SK-N-SH (cell line): ENCODE measurements around the gene DMRT2. TPM values are rescaled to one million over a fixed set of nuclear protein-coding genes. Genes with fewer than 3 reads are reported as not detected.

ENCODE experiments used
- CTCF ChIA-PET: fragments of 300-600, 350-600 bp; formaldehyde crosslinking; extraction: SDS; loops from one replicate; lab custom pipeline; 2021; lab: Yijun Ruan, JAX
- POLR2A ChIA-PET: fragments of 350-600 bp; sonication (Branson Sonifier 250); formaldehyde crosslinking; extraction: SDS; loops from one replicate; lab custom pipeline; 2020; ENCODE audit warnings: antibody characterized with exemption, inconsistent platforms; lab: Yijun Ruan, JAX
- DNase-seq: peaks from one replicate; pipeline ENCODE4 v3.0.0; 2012
- H2AFZ ChIP-seq: fragments of 200-600 bp; sonication (generic); 2 replicates; pipeline ENCODE4 v1.8.1; 2016; ENCODE audit warnings: antibody characterized with exemption, mild to moderate bottlenecking, low read depth
- H3F3A ChIP-seq: fragments of 200-600 bp; sonication (generic); replicated peaks from 2 replicates; pipeline ENCODE3; 2016; ENCODE audit warnings: antibody characterized with exemption, mild to moderate bottlenecking; ENCODE audit not compliant: insufficient read depth
- H3K27ac ChIP-seq, 2 experiments: fragments of 200-500 bp in 1 of 2; fragments of 200-600 bp in 1 of 2; sonication (Bioruptor generic) in 1 of 2; sonication (generic), shearing (Covaris generic) in 1 of 2; 2 replicates each; pipeline versions ENCODE4 v1.5.1 to v1.6.1; 2014 to 2016; ENCODE audit warnings: low read depth in 2 of 2, inconsistent platforms in 1 of 2, low read length in 1 of 2, mild to moderate bottlenecking in 1 of 2, mixed read lengths in 1 of 2
- H3K27me3 ChIP-seq: fragments of 200-600 bp; sonication (generic), shearing (Covaris generic); 2 replicates; pipeline ENCODE4 v1.6.1; 2016; ENCODE audit warnings: mixed run types; ENCODE audit not compliant: insufficient read depth
- H3K36me3 ChIP-seq, 2 experiments: fragments of 200-500 bp in 1 of 2; fragments of 200-600 bp in 1 of 2; sonication (Bioruptor generic) in 1 of 2; sonication (generic) in 1 of 2; replicated peaks in 1 of 2; 2 replicates each; pipeline versions ENCODE3 to v1.5.1; 2014 to 2016; ENCODE audit warnings: low read length in 1 of 2, mild to moderate bottlenecking in 1 of 2; ENCODE audit not compliant: insufficient read depth in 2 of 2, control insufficient read depth in 1 of 2
- H3K4me1 ChIP-seq, 2 experiments: fragments of 200-500 bp in 1 of 2; fragments of 200-600 bp in 1 of 2; sonication (Bioruptor generic) in 1 of 2; sonication (generic), shearing (Covaris generic) in 1 of 2; 2 replicates each; pipeline versions ENCODE4 v1.5.1 to v1.6.1; 2014 to 2016; ENCODE audit warnings: low read depth in 1 of 2, low read length in 1 of 2, mixed run types in 1 of 2; ENCODE audit not compliant: insufficient read depth in 2 of 2, control insufficient read depth in 1 of 2
- H3K4me2 ChIP-seq: fragments of 200-600 bp; sonication (generic), shearing (Covaris generic); 2 replicates; pipeline ENCODE4 v1.6.1; 2017; ENCODE audit warnings: mixed run types
- H3K4me3 ChIP-seq, 2 experiments: fragments of 200-500 bp in 1 of 2; fragments of 200-600 bp in 1 of 2; sonication (Bioruptor generic) in 1 of 2; sonication (generic), shearing (Covaris generic) in 1 of 2; 2 replicates each; pipeline versions ENCODE4 v1.5.1 to v1.8.1; 2014 to 2016; ENCODE audit warnings: low read depth in 2 of 2, inconsistent platforms in 1 of 2, low read length in 1 of 2, mild to moderate bottlenecking in 1 of 2, mixed read lengths in 1 of 2, moderate library complexity in 1 of 2
- H3K79me2 ChIP-seq: fragments of 200-600 bp; sonication (generic); 2 replicates; pipeline ENCODE4 v1.8.1; 2017; ENCODE audit warnings: mild to moderate bottlenecking; ENCODE audit not compliant: insufficient read depth
- H3K9ac ChIP-seq: fragments of 200-600 bp; sonication (generic); 2 replicates; pipeline ENCODE4 v1.6.1; 2017; ENCODE audit warnings: mixed run types
- H3K9me2 ChIP-seq: fragments of 200-600 bp; sonication (generic); 2 replicates; pipeline ENCODE4 v1.6.1; 2017; ENCODE audit warnings: mixed run types
- H3K9me3 ChIP-seq: fragments of 200-600 bp; sonication (generic); 2 replicates; pipeline ENCODE4 v1.6.1; 2017; ENCODE audit warnings: mixed run types, mild to moderate bottlenecking, moderate library complexity
- H4K20me1 ChIP-seq: fragments of 200-600 bp; sonication (generic); 2 replicates; pipeline ENCODE4 v1.6.1; 2017; ENCODE audit warnings: mild to moderate bottlenecking, mixed run types; ENCODE audit not compliant: insufficient read depth
- CHD2 ChIP-seq: fragments of 150-350 bp; IDR thresholded peaks from 2 replicates; pipeline ENCODE4 v1.6.1; 2018; ENCODE audit warnings: low read length; ENCODE audit not compliant: partially characterized antibody
- ELF1 ChIP-seq: IDR thresholded peaks from 2 replicates; pipeline ENCODE4 v1.4.0; 2012
- EP300 ChIP-seq, 2 experiments: IDR thresholded peaks; 2 replicates each; pipeline versions ENCODE4 v1.4.0 to v1.6.1; 2012; ENCODE audit warnings: borderline replicate concordance in 1 of 2, low read depth in 1 of 2, low read length in 1 of 2
- EZH2phosphoT487 ChIP-seq: fragments of 200-600 bp; sonication (generic); IDR thresholded peaks from 2 replicates; pipeline ENCODE4 v1.6.1; 2017; ENCODE audit warnings: low read depth, mixed run types, mild to moderate bottlenecking, antibody characterized with exemption, moderate library complexity, borderline replicate concordance
- FOSL2 ChIP-seq: IDR thresholded peaks from 2 replicates; pipeline ENCODE4 v1.4.0; 2012; ENCODE audit warnings: low read depth, mild to moderate bottlenecking, moderate library complexity, borderline replicate concordance
- FOXJ3 ChIP-seq: sonication (generic); formaldehyde crosslinking; IDR thresholded peaks from 2 replicates; pipeline ENCODE4 v1.5.1; 2020; ENCODE audit warnings: mild to moderate bottlenecking, missing genetic modification reagents
- GATA2 ChIP-seq: sonication (generic); formaldehyde crosslinking; IDR thresholded peaks from 2 replicates; pipeline ENCODE4 v1.5.0; 2020; ENCODE audit warnings: mild to moderate bottlenecking, missing genetic modification reagents
- NFIC ChIP-seq: IDR thresholded peaks from 2 replicates; pipeline ENCODE4 v1.4.0; 2012; ENCODE audit warnings: borderline replicate concordance
- NRF1 ChIP-seq: IDR thresholded peaks from 2 replicates; pipeline ENCODE4 v1.6.1; 2012; ENCODE audit warnings: low read depth, mild to moderate bottlenecking, low read length
- POLR2AphosphoS5 ChIP-seq: IDR thresholded peaks from 2 replicates; pipeline ENCODE4 v1.6.1; 2012; ENCODE audit warnings: low read depth, low read length
- RAD21 ChIP-seq: IDR thresholded peaks from 2 replicates; pipeline ENCODE4 v1.6.1; 2012; ENCODE audit warnings: mild to moderate bottlenecking, low read length
- RFX5 ChIP-seq: IDR thresholded peaks from 2 replicates; pipeline ENCODE4 v1.6.1; 2012; ENCODE audit warnings: mild to moderate bottlenecking, improper control_type of control experiment, low read length
- RXRA ChIP-seq: IDR thresholded peaks from 2 replicates; pipeline ENCODE4 v1.4.0; 2012; ENCODE audit warnings: low read depth, mild to moderate bottlenecking, borderline replicate concordance
- SIN3A ChIP-seq: IDR thresholded peaks from 2 replicates; pipeline ENCODE4 v1.6.1; 2012; ENCODE audit warnings: low read depth, mild to moderate bottlenecking, low read length, moderate library complexity, borderline replicate concordance
- SMC3 ChIP-seq: IDR thresholded peaks from 2 replicates; pipeline ENCODE4 v1.6.1; 2012; ENCODE audit warnings: low read depth, low read length, improper control_type of control experiment
- TAF1 ChIP-seq: IDR thresholded peaks from 2 replicates; pipeline ENCODE4 v1.6.1; 2012; ENCODE audit warnings: low read depth, mild to moderate bottlenecking, low read length, moderate library complexity, borderline replicate concordance
- TEAD4 ChIP-seq: IDR thresholded peaks from 2 replicates; pipeline ENCODE4 v1.4.0; 2012; ENCODE audit warnings: mild to moderate bottlenecking, borderline replicate concordance; ENCODE audit not compliant: insufficient read depth
- YY1 ChIP-seq: IDR thresholded peaks from 2 replicates; pipeline ENCODE4 v1.4.0; 2012; ENCODE audit warnings: low read depth, mild to moderate bottlenecking
- WGBS: methylation state at CpG from one replicate; pipeline ENCODE4 v1.1.6; 2017; ENCODE audit warnings: low lambda C conversion rate; 5-methylcytosine and 5-hydroxymethylcytosine counted together
- polyA plus RNA-seq, 3 experiments: library from polyadenylated mRNA; depleted of rRNA; stranded (reverse); fragments of >200 nt; gene quantifications; 2 replicates each; pipeline ENCODE4 v1.2.3, GENCODE V29; 2012
- TF ChIP-seq, protein P1 (sequence below): IDR thresholded peaks from 2 replicates; pipeline ENCODE4 v1.4.0; 2012; ENCODE audit warnings: low read depth, borderline replicate concordance
- TF ChIP-seq, protein P2 (sequence below): IDR thresholded peaks from 2 replicates; pipeline ENCODE4 v1.4.0; 2012; ENCODE audit warnings: low read depth
- TF ChIP-seq, protein P3 (sequence below): fragments of 200-600 bp; sonication (generic); IDR thresholded peaks from 2 replicates; pipeline ENCODE4 v1.6.1; 2017; ENCODE audit warnings: antibody characterized with exemption, mild to moderate bottlenecking, moderate library complexity
- TF ChIP-seq, protein P4 (sequence below): fragments of 150-350 bp; IDR thresholded peaks from 2 replicates; pipeline ENCODE4 v1.6.1; 2016; ENCODE audit warnings: mild to moderate bottlenecking, low read depth, low read length

DMRT2 gene
- polyA plus RNA-seq, 1 of the 3 experiments (the other 2 are of a cell fraction): not detected

DNA sequence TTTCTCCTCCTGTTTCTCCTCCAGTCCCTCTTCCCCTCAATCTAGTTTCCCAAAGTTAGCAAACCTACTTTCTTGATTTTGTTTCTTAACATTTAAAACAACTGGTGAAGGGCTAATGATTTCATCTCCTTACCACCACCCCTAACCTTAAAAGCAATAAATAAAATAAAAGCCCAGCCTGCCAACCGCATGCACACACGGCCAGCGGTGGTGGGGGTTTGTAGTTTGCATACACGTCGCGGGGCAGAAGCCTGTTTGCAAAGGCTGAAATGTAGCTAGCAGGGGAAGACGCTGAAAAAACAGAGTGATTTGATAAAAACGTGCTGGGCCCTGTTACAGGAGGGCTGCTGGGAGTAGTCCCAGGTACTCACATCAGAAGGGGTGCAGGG is 1.9 kb upstream of the DMRT2 start:
- POLR2A ChIA-PET: interaction anchor here (0.6 kb wide), 1 partner anchor 228 kb away, joined by 3 read pairs; no protein-coding TSS in a partner anchor
- no peak overlapping the region for H3K9ac ChIP-seq
- H3K36me3 ChIP-seq: no peaks in the 10 kb centered on the region
- CTCF ChIA-PET: no interaction called here
- H3K27ac ChIP-seq: no peak overlapping the region
- WGBS: 12% methylated on average over 8 of the region's 8 CpGs
- peaks cover 94% of the 10 kb centered on the region for H3K27me3 ChIP-seq
- no peak for DNase-seq
- no peaks in the 10 kb centered on the region for H3F3A ChIP-seq
- H3K9me2 ChIP-seq: no peaks in the 10 kb centered on the region
- H3K4me1 ChIP-seq: no peaks in the 10 kb centered on the region
- no peak overlapping the region for H2AFZ ChIP-seq
- H3K4me3 ChIP-seq: peak overlapping the region; percentile 36 to 55; a peak in 3 of 4 replicates
- TF ChIP-seq YY1: no peak
- TF ChIP-seq, protein P1, sequence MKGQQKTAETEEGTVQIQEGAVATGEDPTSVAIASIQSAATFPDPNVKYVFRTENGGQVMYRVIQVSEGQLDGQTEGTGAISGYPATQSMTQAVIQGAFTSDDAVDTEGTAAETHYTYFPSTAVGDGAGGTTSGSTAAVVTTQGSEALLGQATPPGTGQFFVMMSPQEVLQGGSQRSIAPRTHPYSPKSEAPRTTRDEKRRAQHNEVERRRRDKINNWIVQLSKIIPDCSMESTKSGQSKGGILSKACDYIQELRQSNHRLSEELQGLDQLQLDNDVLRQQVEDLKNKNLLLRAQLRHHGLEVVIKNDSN: no peak
- no peak for TF ChIP-seq RFX5
- no peak for TF ChIP-seq GATA2 (CRISPR knock-in tag)
- TF ChIP-seq TAF1: no peak
- no peak for TF ChIP-seq SIN3A
- TF ChIP-seq, protein P2, sequence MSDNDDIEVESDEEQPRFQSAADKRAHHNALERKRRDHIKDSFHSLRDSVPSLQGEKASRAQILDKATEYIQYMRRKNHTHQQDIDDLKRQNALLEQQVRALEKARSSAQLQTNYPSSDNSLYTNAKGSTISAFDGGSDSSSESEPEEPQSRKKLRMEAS: no peak
- no peak for TF ChIP-seq NFIC
- no peak for TF ChIP-seq RAD21
- no peak for TF ChIP-seq CHD2
- TF ChIP-seq RXRA: no peak
- no peak for TF ChIP-seq POLR2AphosphoS5
- no peaks in the 10 kb centered on the region for H3K79me2 ChIP-seq
- H3K9me3 ChIP-seq: no peaks in the 10 kb centered on the region
- H4K20me1 ChIP-seq: no peaks in the 10 kb centered on the region
- peak overlapping the region; percentile 75 for H3K4me2 ChIP-seq

DNA sequence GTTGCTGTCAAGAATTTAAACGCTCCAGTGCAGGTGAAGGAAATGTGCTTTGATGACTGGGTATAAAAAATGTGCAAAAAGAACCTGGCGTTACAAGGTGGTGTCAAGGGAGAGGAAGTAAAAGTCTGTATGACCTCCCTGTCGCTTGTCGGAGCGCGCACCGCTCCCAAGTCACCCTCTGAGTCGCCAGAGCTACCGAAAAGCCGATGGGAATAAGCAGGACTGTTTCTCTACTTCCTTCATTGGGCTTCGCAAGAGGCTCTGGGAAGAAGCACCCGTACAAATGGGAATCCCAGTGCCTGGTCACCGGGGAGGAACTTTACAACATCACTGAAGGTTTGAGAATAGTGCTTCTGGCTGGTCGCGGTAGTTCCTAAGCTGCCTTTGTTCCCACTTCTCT is 1.3 kb upstream of the DMRT2 start:
- Histone ChIP-seq H3K4me2 (peak overlapping the region; percentile 75; the same call in 1 of the 2 replicates), H3K27me3 (peaks cover 94% of the 10 kb centered on the region), H3K27ac (no peak overlapping the region), H3K36me3 (no peaks in the 10 kb centered on the region), H3K9ac (no peak overlapping the region), H3K4me3 (0 out of 4 replicates have a peak overlapping the region, but pooled peaks of 1 of the 2 experiments have one; percentile 55), H3K79me2 (no peaks in the 10 kb centered on the region), H3K9me2 (no peaks in the 10 kb centered on the region), H3K4me1 (no peaks in the 10 kb centered on the region), H3F3A (no peaks in the 10 kb centered on the region), H4K20me1 (no peaks in the 10 kb centered on the region), H2AFZ (no peak overlapping the region), H3K9me3 (no peaks in the 10 kb centered on the region)
- DNase-seq: no peak
- CTCF ChIA-PET: no interaction called here
- WGBS: 10% methylated on average over 15 of the region's 15 CpGs
- POLR2A ChIA-PET: no interaction called here
- TF ChIP-seq RFX5 (no peak), CHD2 (no peak), TEAD4 (no peak), SMC3 (no peak), EP300 (IDR thresholded peaks at IDR 0.05; ENCODE audit: borderline replicate concordance in 1 of 2, low read depth in 1 of 2, low read length in 1 of 2) (no peak), GATA2 (CRISPR knock-in tag) (no peak), NRF1 (no peak), FOSL2 (no peak), RAD21 (no peak), YY1 (no peak), RXRA (no peak), TAF1 (no peak), ELF1 (no peak), FOXJ3 (no peak), SIN3A (no peak), EZH2phosphoT487 (no peak)
- TF ChIP-seq, protein P3, sequence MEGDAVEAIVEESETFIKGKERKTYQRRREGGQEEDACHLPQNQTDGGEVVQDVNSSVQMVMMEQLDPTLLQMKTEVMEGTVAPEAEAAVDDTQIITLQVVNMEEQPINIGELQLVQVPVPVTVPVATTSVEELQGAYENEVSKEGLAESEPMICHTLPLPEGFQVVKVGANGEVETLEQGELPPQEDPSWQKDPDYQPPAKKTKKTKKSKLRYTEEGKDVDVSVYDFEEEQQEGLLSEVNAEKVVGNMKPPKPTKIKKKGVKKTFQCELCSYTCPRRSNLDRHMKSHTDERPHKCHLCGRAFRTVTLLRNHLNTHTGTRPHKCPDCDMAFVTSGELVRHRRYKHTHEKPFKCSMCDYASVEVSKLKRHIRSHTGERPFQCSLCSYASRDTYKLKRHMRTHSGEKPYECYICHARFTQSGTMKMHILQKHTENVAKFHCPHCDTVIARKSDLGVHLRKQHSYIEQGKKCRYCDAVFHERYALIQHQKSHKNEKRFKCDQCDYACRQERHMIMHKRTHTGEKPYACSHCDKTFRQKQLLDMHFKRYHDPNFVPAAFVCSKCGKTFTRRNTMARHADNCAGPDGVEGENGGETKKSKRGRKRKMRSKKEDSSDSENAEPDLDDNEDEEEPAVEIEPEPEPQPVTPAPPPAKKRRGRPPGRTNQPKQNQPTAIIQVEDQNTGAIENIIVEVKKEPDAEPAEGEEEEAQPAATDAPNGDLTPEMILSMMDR: no peak
- TF ChIP-seq, protein P4, sequence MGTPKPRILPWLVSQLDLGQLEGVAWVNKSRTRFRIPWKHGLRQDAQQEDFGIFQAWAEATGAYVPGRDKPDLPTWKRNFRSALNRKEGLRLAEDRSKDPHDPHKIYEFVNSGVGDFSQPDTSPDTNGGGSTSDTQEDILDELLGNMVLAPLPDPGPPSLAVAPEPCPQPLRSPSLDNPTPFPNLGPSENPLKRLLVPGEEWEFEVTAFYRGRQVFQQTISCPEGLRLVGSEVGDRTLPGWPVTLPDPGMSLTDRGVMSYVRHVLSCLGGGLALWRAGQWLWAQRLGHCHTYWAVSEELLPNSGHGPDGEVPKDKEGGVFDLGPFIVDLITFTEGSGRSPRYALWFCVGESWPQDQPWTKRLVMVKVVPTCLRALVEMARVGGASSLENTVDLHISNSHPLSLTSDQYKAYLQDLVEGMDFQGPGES: no peak
- TF ChIP-seq, protein P2: no peak
